HL-60 (cell line): ENCODE measurements around the gene PHKA2.

Experiments
- CTCF ChIP-seq: IDR thresholded peaks from one replicate; pipeline ENCODE4 v1.5.1; 2011; ENCODE audit warnings: low read length, control low read depth, inconsistent platforms; ENCODE audit not compliant: insufficient read depth
- POLR2AphosphoS5 ChIP-seq: IDR thresholded peaks from 2 replicates; pipeline ENCODE4 v1.6.1; 2012; ENCODE audit warnings: low read depth

GRCh38 chrX:18949944-18950301 is 34.0 kb downstream of the PHKA2 start:
- no peak for TF ChIP-seq CTCF
- no peak for TF ChIP-seq POLR2AphosphoS5
